Measurements from ENCODE around the gene MAD2L1BP.

MAD2L1BP gene

DNA sequence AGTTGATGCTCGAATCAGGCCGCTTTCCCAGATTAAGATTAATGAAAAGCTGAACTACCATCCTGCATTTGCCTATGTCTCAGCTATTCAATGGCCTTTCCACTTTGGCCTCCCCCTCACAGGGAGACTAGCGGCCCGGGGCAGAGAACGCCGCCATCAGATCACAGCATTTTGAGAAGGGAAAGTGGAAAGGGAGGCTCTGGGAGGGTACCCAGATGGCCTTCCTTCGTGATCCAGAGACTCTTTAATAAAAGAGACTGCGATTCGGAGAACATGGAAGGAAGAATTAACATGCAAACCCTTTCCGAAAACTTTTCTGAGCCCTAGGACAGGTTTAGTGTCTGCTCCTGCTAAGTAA lies 51.4 kb downstream of the MAD2L1BP start:
- TF ChIP-seq, protein P1, sequence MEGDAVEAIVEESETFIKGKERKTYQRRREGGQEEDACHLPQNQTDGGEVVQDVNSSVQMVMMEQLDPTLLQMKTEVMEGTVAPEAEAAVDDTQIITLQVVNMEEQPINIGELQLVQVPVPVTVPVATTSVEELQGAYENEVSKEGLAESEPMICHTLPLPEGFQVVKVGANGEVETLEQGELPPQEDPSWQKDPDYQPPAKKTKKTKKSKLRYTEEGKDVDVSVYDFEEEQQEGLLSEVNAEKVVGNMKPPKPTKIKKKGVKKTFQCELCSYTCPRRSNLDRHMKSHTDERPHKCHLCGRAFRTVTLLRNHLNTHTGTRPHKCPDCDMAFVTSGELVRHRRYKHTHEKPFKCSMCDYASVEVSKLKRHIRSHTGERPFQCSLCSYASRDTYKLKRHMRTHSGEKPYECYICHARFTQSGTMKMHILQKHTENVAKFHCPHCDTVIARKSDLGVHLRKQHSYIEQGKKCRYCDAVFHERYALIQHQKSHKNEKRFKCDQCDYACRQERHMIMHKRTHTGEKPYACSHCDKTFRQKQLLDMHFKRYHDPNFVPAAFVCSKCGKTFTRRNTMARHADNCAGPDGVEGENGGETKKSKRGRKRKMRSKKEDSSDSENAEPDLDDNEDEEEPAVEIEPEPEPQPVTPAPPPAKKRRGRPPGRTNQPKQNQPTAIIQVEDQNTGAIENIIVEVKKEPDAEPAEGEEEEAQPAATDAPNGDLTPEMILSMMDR (IDR thresholded peaks at IDR 0.05; ENCODE audit: insufficient read depth, missing control alignments): no peak
- DNase-seq (ENCODE audit: insufficient read length, low spot score): no peak
- no peak for FAIRE-seq

DNA sequence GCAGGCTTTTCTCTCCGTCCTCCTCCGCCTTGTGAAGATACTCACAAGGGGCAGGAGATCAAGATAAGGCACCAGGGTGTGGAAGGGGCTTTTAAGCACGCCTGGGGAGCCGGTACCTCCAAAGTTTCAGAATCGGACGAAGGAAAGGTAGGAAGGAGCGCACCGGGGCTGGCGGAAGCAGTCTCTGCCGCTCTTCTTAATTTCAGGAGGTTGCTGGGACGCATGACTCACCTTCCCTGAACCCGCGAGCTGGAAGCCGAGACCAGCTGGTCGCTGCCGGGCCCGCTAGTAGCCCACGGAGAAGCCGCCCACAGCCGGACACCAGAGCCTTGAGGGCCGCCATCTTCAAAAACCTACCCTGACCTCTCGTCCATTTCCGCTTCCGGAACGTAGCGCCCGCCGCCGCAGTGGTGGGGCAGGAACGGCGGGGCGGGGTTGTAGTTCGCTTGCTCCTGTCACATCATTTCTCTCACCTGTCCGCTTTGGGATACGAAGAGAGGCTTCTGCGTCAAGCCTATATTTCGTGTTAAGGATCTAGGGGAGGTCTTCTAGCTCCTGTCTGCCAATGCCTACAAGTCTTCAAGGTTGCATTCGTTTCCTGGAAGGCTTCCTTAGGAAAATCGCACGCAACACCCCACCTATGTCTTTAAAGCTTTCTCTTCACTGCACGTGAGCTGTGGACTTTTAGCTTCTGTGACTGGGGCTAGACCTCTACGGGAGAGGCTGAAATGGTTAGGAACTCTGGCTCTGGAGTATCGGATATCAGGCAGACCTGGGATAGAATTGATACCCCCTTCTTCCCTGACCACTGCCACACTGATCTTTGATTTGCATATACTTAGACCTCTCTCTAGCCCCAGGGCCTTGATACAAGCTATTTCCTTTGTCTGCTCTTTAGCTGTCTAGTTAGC lies 52.1 kb downstream of the MAD2L1BP start, which contains the start of gene MRPS18A:
TSS of gene MRPS18A (minus strand) at position 355 of the 911 bp plus-strand sequence. CDS start at position 343, 12 bp downstream.
- FAIRE-seq: no peak
- peak; percentile 88 for DNase-seq (ENCODE audit: insufficient read length, low spot score)
- TF ChIP-seq, protein P1 (IDR thresholded peaks at IDR 0.05; ENCODE audit: insufficient read depth, missing control alignments): no peak

DNA sequence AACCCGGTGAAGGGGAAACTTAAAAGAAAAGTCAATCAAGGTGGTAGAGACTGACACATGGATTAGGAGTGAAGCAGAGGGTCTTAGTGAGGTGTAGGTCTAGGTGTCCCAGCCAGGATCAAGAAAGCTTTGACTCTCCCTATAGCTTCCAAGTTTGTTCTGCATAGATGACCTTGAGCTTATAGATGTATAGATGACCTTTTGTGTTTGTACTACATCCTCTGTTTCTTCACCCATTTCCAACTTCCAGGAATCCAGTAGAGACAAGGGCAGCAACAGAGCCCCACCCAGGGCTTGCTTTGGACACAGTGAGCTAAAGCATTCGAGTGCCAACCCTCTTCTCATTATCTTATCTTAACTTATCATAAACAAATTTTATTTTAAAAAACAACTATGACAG lies 53.8 kb downstream of the MAD2L1BP start:
- FAIRE-seq (no peak), DNase-seq (ENCODE audit: insufficient read length, low spot score) (no peak)
- TF ChIP-seq, protein P1 (IDR thresholded peaks at IDR 0.05; ENCODE audit: insufficient read depth, missing control alignments): no peak

All from D721Med (cell line).